Ishikawa (cell line): ENCODE data around the gene ALPG.

Experiments
- CEBPB ChIP-seq: IDR thresholded peaks from 2 replicates; pipeline ENCODE4 v1.6.1; 2012
- CREB1 ChIP-seq: IDR thresholded peaks from 2 replicates; pipeline ENCODE4 v1.6.1; 2012; ENCODE audit warnings: low read depth
- EGR1 ChIP-seq: IDR thresholded peaks from 2 replicates; pipeline ENCODE4 v1.6.1; 2012
- EP300 ChIP-seq: IDR thresholded peaks from 2 replicates; pipeline ENCODE4 v1.6.1; 2012; ENCODE audit warnings: borderline replicate concordance
- FOXM1 ChIP-seq: IDR thresholded peaks from 2 replicates; pipeline ENCODE4 v1.6.1; 2012; ENCODE audit warnings: low read depth, borderline replicate concordance
- MAX ChIP-seq: IDR thresholded peaks from 2 replicates; pipeline ENCODE4 v1.6.1; 2012
- NFIC ChIP-seq: IDR thresholded peaks from 2 replicates; pipeline ENCODE4 v1.6.1; 2012
- RAD21 ChIP-seq: IDR thresholded peaks from 2 replicates; pipeline ENCODE4 v1.6.1; 2012; ENCODE audit warnings: low read depth
- TAF1 ChIP-seq: IDR thresholded peaks from 2 replicates; pipeline ENCODE4 v1.6.1; 2012; ENCODE audit warnings: low read depth, mild to moderate bottlenecking
- TCF12 ChIP-seq: IDR thresholded peaks from 2 replicates; pipeline ENCODE4 v1.6.1; 2012; ENCODE audit warnings: low read depth
- TEAD4 ChIP-seq: IDR thresholded peaks from 2 replicates; pipeline ENCODE4 v1.6.1; 2012
- USF1 ChIP-seq: IDR thresholded peaks from 2 replicates; pipeline ENCODE4 v1.6.1; 2012
- YY1 ChIP-seq: IDR thresholded peaks from 2 replicates; pipeline ENCODE4 v1.6.1; 2012; ENCODE audit warnings: low read depth
- ZBTB7A ChIP-seq: IDR thresholded peaks from 2 replicates; pipeline ENCODE4 v1.6.1; 2012; ENCODE audit warnings: low read depth
- TF ChIP-seq, protein P1 (sequence below): IDR thresholded peaks from 2 replicates; pipeline ENCODE4 v1.6.1; 2012; ENCODE audit warnings: low read depth, mild to moderate bottlenecking

The ALPG gene

GRCh38 chr2:232410238-232410900 is 3.7 kb downstream of the ALPG start:
- TF ChIP-seq TAF1 (no peak), YY1 (no peak), TCF12 (no peak)

DNA sequence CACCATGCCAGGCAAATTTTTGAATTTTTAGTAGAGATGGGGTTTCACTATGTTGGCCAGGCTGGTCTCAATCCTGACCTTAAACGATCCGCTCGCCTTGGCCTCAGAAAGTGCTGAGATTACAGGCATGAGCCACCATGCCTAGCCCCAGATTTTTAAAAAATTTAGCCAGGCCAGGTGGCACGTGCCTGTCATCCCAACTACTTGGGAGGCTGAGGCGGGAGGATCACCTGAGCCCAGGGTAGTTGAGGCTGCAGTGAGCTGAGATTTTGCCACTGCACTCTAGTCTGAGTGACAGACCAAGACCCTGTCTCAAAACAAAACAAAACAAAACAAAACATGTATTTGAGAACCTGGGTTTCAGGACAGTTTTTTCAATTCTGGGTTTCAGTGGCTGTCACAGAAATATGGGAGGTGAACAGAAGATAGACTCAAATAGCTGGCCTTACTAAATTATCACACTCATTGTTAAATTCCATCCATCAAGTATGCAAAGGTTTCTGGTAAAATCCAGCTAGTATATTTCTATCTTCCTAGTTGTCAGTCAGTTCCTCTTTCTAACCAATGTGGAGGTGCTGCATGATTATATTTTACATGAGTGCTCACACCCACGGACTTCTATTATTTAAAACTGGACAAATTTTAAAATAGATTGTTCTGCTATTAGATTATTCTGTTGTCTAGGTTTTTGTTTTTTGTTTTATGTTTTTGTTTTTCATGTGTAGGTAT is 5.4 kb downstream of the ALPG start:
- no peak for TF ChIP-seq FOXM1
- TF ChIP-seq ZBTB7A = no peak

GRCh38 chr2:232412986-232413385 is 6.3 kb downstream of the ALPG start:
- TF ChIP-seq TCF12 (no peak), ZBTB7A (no peak)

GRCh38 chr2:232415138-232415690 is 8.6 kb downstream of the ALPG start:
- TF ChIP-seq EGR1 (no peak), EP300 (no peak), TAF1 (no peak), ZBTB7A (no peak), FOXM1 (no peak), TCF12 (no peak), NFIC (no peak), MAX (no peak), USF1 (no peak), YY1 (no peak), CREB1 (no peak)
- TF ChIP-seq, protein P1, sequence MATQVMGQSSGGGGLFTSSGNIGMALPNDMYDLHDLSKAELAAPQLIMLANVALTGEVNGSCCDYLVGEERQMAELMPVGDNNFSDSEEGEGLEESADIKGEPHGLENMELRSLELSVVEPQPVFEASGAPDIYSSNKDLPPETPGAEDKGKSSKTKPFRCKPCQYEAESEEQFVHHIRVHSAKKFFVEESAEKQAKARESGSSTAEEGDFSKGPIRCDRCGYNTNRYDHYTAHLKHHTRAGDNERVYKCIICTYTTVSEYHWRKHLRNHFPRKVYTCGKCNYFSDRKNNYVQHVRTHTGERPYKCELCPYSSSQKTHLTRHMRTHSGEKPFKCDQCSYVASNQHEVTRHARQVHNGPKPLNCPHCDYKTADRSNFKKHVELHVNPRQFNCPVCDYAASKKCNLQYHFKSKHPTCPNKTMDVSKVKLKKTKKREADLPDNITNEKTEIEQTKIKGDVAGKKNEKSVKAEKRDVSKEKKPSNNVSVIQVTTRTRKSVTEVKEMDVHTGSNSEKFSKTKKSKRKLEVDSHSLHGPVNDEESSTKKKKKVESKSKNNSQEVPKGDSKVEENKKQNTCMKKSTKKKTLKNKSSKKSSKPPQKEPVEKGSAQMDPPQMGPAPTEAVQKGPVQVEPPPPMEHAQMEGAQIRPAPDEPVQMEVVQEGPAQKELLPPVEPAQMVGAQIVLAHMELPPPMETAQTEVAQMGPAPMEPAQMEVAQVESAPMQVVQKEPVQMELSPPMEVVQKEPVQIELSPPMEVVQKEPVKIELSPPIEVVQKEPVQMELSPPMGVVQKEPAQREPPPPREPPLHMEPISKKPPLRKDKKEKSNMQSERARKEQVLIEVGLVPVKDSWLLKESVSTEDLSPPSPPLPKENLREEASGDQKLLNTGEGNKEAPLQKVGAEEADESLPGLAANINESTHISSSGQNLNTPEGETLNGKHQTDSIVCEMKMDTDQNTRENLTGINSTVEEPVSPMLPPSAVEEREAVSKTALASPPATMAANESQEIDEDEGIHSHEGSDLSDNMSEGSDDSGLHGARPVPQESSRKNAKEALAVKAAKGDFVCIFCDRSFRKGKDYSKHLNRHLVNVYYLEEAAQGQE = no peak

- no peak for TF ChIP-seq RAD21
- no peak for TF ChIP-seq FOXM1
- TF ChIP-seq TEAD4 = no peak
- TF ChIP-seq USF1 = no peak
- TF ChIP-seq CREB1 = no peak
- TF ChIP-seq MAX = no peak
- TF ChIP-seq TAF1 = no peak
- no peak for TF ChIP-seq EGR1
- TF ChIP-seq EP300 = no peak
- TF ChIP-seq CEBPB = no peak
- no peak for TF ChIP-seq ZBTB7A
- TF ChIP-seq YY1 = no peak
- TF ChIP-seq NFIC = no peak
- TF ChIP-seq, protein P1 = no peak
- no peak for TF ChIP-seq TCF12
Observed at GRCh38 chr2:232415736-232416520, 9.3 kb downstream of the ALPG start.
